GM21529 (cell line): ENCODE measurements around the gene TBPL1.

Experiments
- ATAC-seq: cut with Tn5 transposase; IDR thresholded peaks from one replicate; pipeline ENCODE4 v1.9.1; 2021; ENCODE audit not compliant: unreplicated experiment

Gene TBPL1

DNA sequence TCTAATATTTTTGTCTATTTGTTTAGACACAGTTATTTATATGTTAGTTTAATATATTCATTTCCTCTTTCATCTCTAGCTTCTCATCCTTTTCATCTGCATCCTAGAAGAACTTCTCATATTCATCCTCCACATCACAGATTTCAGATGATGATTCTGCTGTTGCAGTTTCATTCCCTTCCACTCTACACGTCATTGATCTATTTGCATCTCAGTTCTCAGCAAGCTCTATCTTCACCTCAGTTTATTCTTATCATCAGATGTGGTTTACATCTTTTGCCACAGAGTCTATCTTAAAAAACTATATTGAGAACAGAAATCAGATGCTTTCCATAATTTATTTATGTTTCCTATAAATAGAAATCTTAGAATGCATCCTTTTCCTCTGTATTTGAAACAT, 86.1 kb downstream of the TBPL1 start:
- ATAC-seq: no peak
